Kidney epithelial cell (primary cell): ENCODE data around the gene JMJD7. TPM values are rescaled to one million over a fixed set of nuclear protein-coding genes. Genes with fewer than 3 reads are reported as not detected.

ENCODE experiments used
- DNase-seq: peaks from one replicate; pipeline ENCODE4 v3.0.0-alpha.2; 2010; ENCODE audit warnings: low read depth
- H3K27me3 ChIP-seq: 2 replicates; pipeline ENCODE4 v1.6.0; 2011; ENCODE audit warnings: low read length; ENCODE audit not compliant: control insufficient read depth, insufficient read depth
- H3K36me3 ChIP-seq: 2 replicates; pipeline ENCODE4 v1.5.1; 2011; ENCODE audit warnings: low read length; ENCODE audit not compliant: control insufficient read depth, insufficient read depth
- H3K4me3 ChIP-seq: 2 replicates; pipeline ENCODE4 v1.5.1; 2011; ENCODE audit warnings: low read depth, mild to moderate bottlenecking, control low read depth, low read length
- total RNA-seq: library from RNA; depleted of rRNA; stranded (reverse); fragments of >200 nt; gene quantifications from 2 replicates; pipeline ENCODE4 v1.2.3, GENCODE V29; 2015
- TF ChIP-seq, protein P1 (sequence below): IDR thresholded peaks from 2 replicates; pipeline ENCODE4 v1.5.1; 2011; ENCODE audit warnings: mild to moderate bottlenecking, moderate library complexity, low read length, control low read depth, inconsistent platforms; ENCODE audit not compliant: insufficient read depth, poor library complexity, severe bottlenecking

JMJD7 gene
- total RNA-seq, 1 donor from 2014 or later: 14.0 TPM

- TF ChIP-seq, protein P1, sequence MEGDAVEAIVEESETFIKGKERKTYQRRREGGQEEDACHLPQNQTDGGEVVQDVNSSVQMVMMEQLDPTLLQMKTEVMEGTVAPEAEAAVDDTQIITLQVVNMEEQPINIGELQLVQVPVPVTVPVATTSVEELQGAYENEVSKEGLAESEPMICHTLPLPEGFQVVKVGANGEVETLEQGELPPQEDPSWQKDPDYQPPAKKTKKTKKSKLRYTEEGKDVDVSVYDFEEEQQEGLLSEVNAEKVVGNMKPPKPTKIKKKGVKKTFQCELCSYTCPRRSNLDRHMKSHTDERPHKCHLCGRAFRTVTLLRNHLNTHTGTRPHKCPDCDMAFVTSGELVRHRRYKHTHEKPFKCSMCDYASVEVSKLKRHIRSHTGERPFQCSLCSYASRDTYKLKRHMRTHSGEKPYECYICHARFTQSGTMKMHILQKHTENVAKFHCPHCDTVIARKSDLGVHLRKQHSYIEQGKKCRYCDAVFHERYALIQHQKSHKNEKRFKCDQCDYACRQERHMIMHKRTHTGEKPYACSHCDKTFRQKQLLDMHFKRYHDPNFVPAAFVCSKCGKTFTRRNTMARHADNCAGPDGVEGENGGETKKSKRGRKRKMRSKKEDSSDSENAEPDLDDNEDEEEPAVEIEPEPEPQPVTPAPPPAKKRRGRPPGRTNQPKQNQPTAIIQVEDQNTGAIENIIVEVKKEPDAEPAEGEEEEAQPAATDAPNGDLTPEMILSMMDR: no peak
- no peak overlapping the region for H3K4me3 ChIP-seq
- H3K36me3 ChIP-seq: no peaks in the 10 kb centered on the region
- H3K27me3 ChIP-seq: peaks cover 17% of the 10 kb centered on the region
- no peak for DNase-seq
Measured at GRCh38 chr15:41854443-41854842, 26.6 kb downstream of the JMJD7 start.

GRCh38 chr15:41855261-41855961 is 27.5 kb downstream of the JMJD7 start:
- H3K27me3 ChIP-seq: peaks cover 17% of the 10 kb centered on the region
- TF ChIP-seq, protein P1: no peak
- no peak for DNase-seq
- no peaks in the 10 kb centered on the region for H3K36me3 ChIP-seq
- no peak overlapping the region for H3K4me3 ChIP-seq

DNA sequence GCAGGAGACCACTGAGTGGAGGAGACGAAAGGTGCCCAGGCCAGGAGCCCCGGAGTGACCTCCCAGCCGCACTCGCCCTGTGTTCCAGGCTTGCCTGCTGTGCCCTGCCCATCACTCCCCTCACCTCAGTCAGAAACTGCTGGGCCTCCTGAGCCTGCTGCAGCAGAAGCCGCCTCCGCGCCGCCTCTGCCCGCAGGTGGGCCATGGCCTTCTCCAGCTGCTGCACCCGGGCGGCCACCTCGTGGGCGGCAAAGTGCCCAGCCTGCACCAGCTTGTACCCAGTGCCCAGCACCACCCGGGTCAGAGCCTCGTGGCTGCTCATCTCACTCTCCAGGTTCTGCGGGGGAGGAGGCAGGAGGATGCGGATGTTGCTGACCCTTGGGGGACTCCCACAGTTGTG is 28.4 kb downstream of the JMJD7 start:
- peaks cover 17% of the 10 kb centered on the region for H3K27me3 ChIP-seq

GRCh38 chr15:41856716-41857115 is 28.8 kb downstream of the JMJD7 start:
- Histone ChIP-seq H3K27me3 (peaks cover 16% of the 10 kb centered on the region), H3K36me3 (no peaks in the 10 kb centered on the region), H3K4me3 (no peak overlapping the region)
- TF ChIP-seq, protein P1: no peak
- no peak for DNase-seq

More for the DNA sequence above, 28.4 kb downstream of the JMJD7 start:
- H3K4me3 ChIP-seq: no peak overlapping the region
- TF ChIP-seq, protein P1: no peak
- DNase-seq: no peak
- no peaks in the 10 kb centered on the region for H3K36me3 ChIP-seq

GRCh38 chr15:41857316-41857715 is 29.4 kb downstream of the JMJD7 start:
- DNase-seq: no peak
- Histone ChIP-seq H3K36me3 (no peaks in the 10 kb centered on the region), H3K4me3 (no peak overlapping the region), H3K27me3 (peaks cover 18% of the 10 kb centered on the region)
- TF ChIP-seq, protein P1: no peak

- no peak for DNase-seq
- peaks cover 9% of the 10 kb centered on the region for H3K27me3 ChIP-seq
- H3K4me3 ChIP-seq: no peak overlapping the region
- TF ChIP-seq, protein P1: no peak
- no peaks in the 10 kb centered on the region for H3K36me3 ChIP-seq
Measured at GRCh38 chr15:41858756-41859155, 30.9 kb downstream of the JMJD7 start.
